IPS DF 6.9 (cell line): ENCODE data around the gene TXLNB.
A peak's percentile ranks its signal among the peaks of the same experiment; 100 is the strongest.
"Not testable (repeated sequence)": the region's sequence is repeated elsewhere in the genome, so short reads cannot be mapped to it uniquely, and the experiment has no call there.

Experiments used
- DNase-seq: peaks from one replicate; pipeline ENCODE4 v3.0.0-alpha.2; 2013; ENCODE audit warnings: low read depth, low spot score
- H3K27ac ChIP-seq: one replicate; pipeline ENCODE4 v1.5.1; 2013; ENCODE audit warnings: low read length, control low read depth
- H3K27me3 ChIP-seq: 2 replicates; pipeline ENCODE4 v1.6.1; 2013; ENCODE audit warnings: mild to moderate bottlenecking, low read length; ENCODE audit not compliant: control insufficient read depth, insufficient read depth
- H3K36me3 ChIP-seq: 2 replicates; pipeline ENCODE4 v1.6.1; 2013; ENCODE audit warnings: low read length; ENCODE audit not compliant: control insufficient read depth, insufficient read depth
- H3K4me1 ChIP-seq: 2 replicates; pipeline ENCODE4 v1.6.1; 2013; ENCODE audit warnings: low read length; ENCODE audit not compliant: control insufficient read depth, insufficient read depth
- H3K4me3 ChIP-seq: 2 replicates; pipeline ENCODE4 v1.5.1; 2013; ENCODE audit warnings: mild to moderate bottlenecking, low read length
- H3K9me3 ChIP-seq: 2 replicates; pipeline ENCODE4 v1.6.1; 2013; ENCODE audit warnings: low read length, inconsistent platforms; ENCODE audit not compliant: control insufficient read depth, insufficient read depth
- WGBS: extraction: QIAGEN DNeasy Blood & Tissue Kit; methylation state at CpG from one replicate; pipeline ENCODE4 v1.1.7; 2013; ENCODE audit warnings: mixed read lengths, missing lambda C conversion rate; ENCODE audit not compliant: insufficient read length, insufficient coverage; 5-methylcytosine and 5-hydroxymethylcytosine counted together

The TXLNB gene

GRCh38 chr6:139239064-139239463 lies 52.7 kb downstream of the TXLNB start:
- H3K9me3 ChIP-seq, result no peaks in the 10 kb centered on the region
- no peak for DNase-seq
- no peaks in the 10 kb centered on the region for H3K36me3 ChIP-seq
- no peaks in the 10 kb centered on the region for H3K27me3 ChIP-seq
- no peak overlapping the region for H3K27ac ChIP-seq
- no CpG with 5 or more reads among the region's 10 CpGs for WGBS
- H3K4me3 ChIP-seq, result no peak overlapping the region
- H3K4me1 ChIP-seq, result no peaks in the 10 kb centered on the region

GRCh38 chr6:139236105-139236504 lies 55.7 kb downstream of the TXLNB start:
- no peak for DNase-seq
- WGBS, result no CpG with 5 or more reads among the region's 5 CpGs
- Histone ChIP-seq H3K27me3 (no peaks in the 10 kb centered on the region), H3K36me3 (no peaks in the 10 kb centered on the region), H3K9me3 (no peaks in the 10 kb centered on the region), H3K27ac (no peak overlapping the region), H3K4me3 (no peak overlapping the region), H3K4me1 (no peaks in the 10 kb centered on the region)

GRCh38 chr6:139235661-139236060 lies 56.1 kb downstream of the TXLNB start:
- Histone ChIP-seq H3K4me1 (no peaks in the 10 kb centered on the region), H3K36me3 (no peaks in the 10 kb centered on the region), H3K27ac (no peak overlapping the region), H3K4me3 (no peak overlapping the region), H3K27me3 (no peaks in the 10 kb centered on the region), H3K9me3 (no peaks in the 10 kb centered on the region)
- no CpG with 5 or more reads among the region's 12 CpGs for WGBS
- no peak for DNase-seq

GRCh38 chr6:139234193-139234592 lies 57.6 kb downstream of the TXLNB start:
- H3K36me3 ChIP-seq, H3K9me3 ChIP-seq, H3K27ac ChIP-seq, H3K4me3 ChIP-seq, H3K4me1 ChIP-seq, H3K27me3 ChIP-seq, DNase-seq: not testable (repeated sequence)
- WGBS, result no CpG with 5 or more reads among the region's 2 CpGs

GRCh38 chr6:139231206-139231605 lies 60.6 kb downstream of the TXLNB start:
- Histone ChIP-seq H3K36me3 (no peaks in the 10 kb centered on the region), H3K4me1 (peaks cover 2% of the 10 kb centered on the region; the same call in 1 of the 2 replicates), H3K9me3 (no peaks in the 10 kb centered on the region), H3K4me3 (no peak overlapping the region), H3K27ac (no peak overlapping the region), H3K27me3 (no peaks in the 10 kb centered on the region)
- DNase-seq, result no peak
- WGBS, result no CpG with 5 or more reads among the region's 2 CpGs

- Histone ChIP-seq H3K4me1 (peaks cover 2% of the 10 kb centered on the region; the same call in 1 of the 2 replicates), H3K36me3 (no peaks in the 10 kb centered on the region), H3K27me3 (no peaks in the 10 kb centered on the region), H3K9me3 (no peaks in the 10 kb centered on the region), H3K27ac (no peak overlapping the region), H3K4me3 (no peak overlapping the region)
- no peak for DNase-seq
- WGBS, result no CpG with 5 or more reads among the region's 3 CpGs
These were observed 61.4 kb downstream of the TXLNB start for GRCh38 chr6:139230391-139230840.

- H3K9me3 ChIP-seq, H3K4me1 ChIP-seq, H3K27ac ChIP-seq, H3K36me3 ChIP-seq, H3K27me3 ChIP-seq, DNase-seq, H3K4me3 ChIP-seq: not testable (repeated sequence)
- WGBS, result no CpG with 5 or more reads among the region's 3 CpGs
These were observed 63.4 kb downstream of the TXLNB start for GRCh38 chr6:139228387-139228786.

GRCh38 chr6:139219746-139220145 lies 72.1 kb downstream of the TXLNB start:
- no peak overlapping the region for H3K4me3 ChIP-seq
- H3K9me3 ChIP-seq, result no peaks in the 10 kb centered on the region
- WGBS, result no CpG with 5 or more reads among the region's 2 CpGs
- H3K27me3 ChIP-seq, result no peaks in the 10 kb centered on the region
- no peak for DNase-seq
- no peaks in the 10 kb centered on the region for H3K4me1 ChIP-seq
- no peaks in the 10 kb centered on the region for H3K36me3 ChIP-seq
- no peak overlapping the region for H3K27ac ChIP-seq

- DNase-seq, result peak; percentile 75
- H3K36me3 ChIP-seq, result no peaks in the 10 kb centered on the region
- no peaks in the 10 kb centered on the region for H3K4me1 ChIP-seq
- H3K4me3 ChIP-seq, result no peak overlapping the region
- no peaks in the 10 kb centered on the region for H3K27me3 ChIP-seq
- no peaks in the 10 kb centered on the region for H3K9me3 ChIP-seq
- WGBS, result no CpG with 5 or more reads among the region's 7 CpGs
- H3K27ac ChIP-seq, result no peak overlapping the region
These were observed 72.5 kb downstream of the TXLNB start for GRCh38 chr6:139219271-139219729.

- not testable (repeated sequence) for DNase-seq, H3K27ac ChIP-seq, H3K36me3 ChIP-seq, H3K4me1 ChIP-seq, H3K4me3 ChIP-seq, H3K27me3 ChIP-seq, H3K9me3 ChIP-seq
- no CpG with 5 or more reads among the region's 2 CpGs for WGBS
These were observed 79.3 kb downstream of the TXLNB start for GRCh38 chr6:139212460-139212859.

- not testable (repeated sequence) for H3K27me3 ChIP-seq, H3K4me1 ChIP-seq, H3K4me3 ChIP-seq, DNase-seq, H3K36me3 ChIP-seq, H3K9me3 ChIP-seq, H3K27ac ChIP-seq
- no CpG with 5 or more reads among the region's 10 CpGs for WGBS
These were observed 81.0 kb downstream of the TXLNB start for GRCh38 chr6:139210766-139211165.
